Measurements from ENCODE around the gene RIMS4.

GRCh38 chr20:44811150-44811685, 872 bp upstream of the RIMS4 start:
- TF ChIP-seq ATF4 (CRISPR knock-in tag; IDR thresholded peaks at IDR 0.05) = no peak
- TF ChIP-seq ZNF282 (IDR thresholded peaks at IDR 0.05; ENCODE audit: partially characterized antibody) = no peak
- no peak for TF ChIP-seq CTCF (CRISPR knock-in tag; IDR thresholded peaks at IDR 0.05)
- no peak for TF ChIP-seq ZNF296 (CRISPR knock-in tag; conservative IDR thresholded peaks at IDR 0.05)
- TF ChIP-seq ZNF274 (CRISPR knock-in tag; IDR thresholded peaks at IDR 0.05) = no peak
- TF ChIP-seq EP300 (IDR thresholded peaks at IDR 0.05; ENCODE audit: low read depth in 2 of 2, low read length in 2 of 2) = no peak
- TF ChIP-seq EP300 (CRISPR knock-in tag; IDR thresholded peaks at IDR 0.05; ENCODE audit: borderline replicate concordance) = no peak
- TF ChIP-seq ATF7 (IDR thresholded peaks at IDR 0.05) = no peak
- no peak for TF ChIP-seq ATF7 (CRISPR knock-in tag; IDR thresholded peaks at IDR 0.05)
- no peak for TF ChIP-seq SPEN (CRISPR knock-in tag; IDR thresholded peaks at IDR 0.05; ENCODE audit: low read depth)
- no peak for TF ChIP-seq ZNF138 (CRISPR knock-in tag; IDR thresholded peaks at IDR 0.05; ENCODE audit: low read depth)
- no peak for TF ChIP-seq TSC22D2 (CRISPR knock-in tag; IDR thresholded peaks at IDR 0.05; ENCODE audit: borderline replicate concordance)
